ENCODE results near the gene DIAPH3. TPM values are rescaled to one million over a fixed set of nuclear protein-coding genes. Genes with fewer than 3 reads are reported as not detected.

Gene DIAPH3
- total and polyA plus RNA-seq, 2 of the 4 experiments (the other 2 are of a cell fraction): 8.9 to 9.3 TPM

DNA sequence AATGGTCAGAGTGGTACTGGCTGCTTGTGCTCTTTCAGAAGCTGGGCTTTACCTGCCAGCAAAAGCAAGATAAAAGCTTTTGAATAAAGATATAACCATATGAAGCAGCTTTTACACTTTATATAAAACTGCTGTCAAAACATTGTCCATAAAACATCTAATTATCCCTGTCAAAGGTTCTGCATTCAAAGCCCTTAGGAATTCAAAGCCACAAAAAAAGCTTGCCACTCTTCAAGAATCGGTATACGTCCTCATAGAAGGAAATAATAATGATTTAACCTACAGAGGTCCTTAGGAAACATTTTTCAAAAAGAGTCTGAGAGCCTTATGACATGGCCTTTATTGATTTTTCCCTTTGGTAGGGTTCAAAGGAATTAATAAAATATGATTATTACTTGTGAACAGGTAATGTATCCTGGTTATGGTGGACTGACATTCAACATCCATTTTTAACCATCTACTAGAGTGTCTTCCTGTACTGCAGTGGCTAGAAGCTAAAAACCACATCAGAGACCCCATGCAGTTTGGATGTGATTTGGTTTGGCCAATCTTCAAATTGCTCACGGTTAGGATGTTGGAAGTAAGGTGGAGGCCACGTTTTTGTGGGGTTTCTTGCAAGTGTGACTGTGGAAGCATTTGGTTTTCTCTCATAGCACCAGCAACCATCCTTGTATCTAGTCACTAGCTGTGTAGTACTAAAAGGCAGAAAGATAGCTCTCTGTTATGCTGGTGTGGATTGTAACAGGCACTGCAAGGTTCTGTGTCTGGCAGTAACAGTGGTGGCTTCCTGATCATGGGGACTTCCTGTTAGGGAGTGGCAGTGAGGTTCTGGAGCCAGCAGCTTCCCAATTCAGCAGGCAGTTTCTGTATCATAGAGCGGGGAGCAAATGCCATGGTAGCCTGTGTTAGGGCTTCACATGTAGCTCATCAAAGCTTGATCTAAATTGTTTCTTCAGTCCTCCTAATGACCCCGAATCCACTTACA lies 441.5 kb downstream of the DIAPH3 start:
- POLR2A ChIA-PET (ENCODE audit: unreplicated experiment): no interaction called here
- no peak for DNase-seq
- H2BK5ac ChIP-seq (ENCODE audit: low read depth, low read length, poor library complexity, severe bottlenecking): no peak overlapping the region
- in situ Hi-C loops (cut with MboI; ENCODE audit: low sequenced_read_pairs): no loop called here
- no peak overlapping the region for H3K4me3 ChIP-seq (ENCODE audit: insufficient read depth, low read depth, low read length)
- no peak overlapping the region for H3K9ac ChIP-seq (ENCODE audit: low read depth, low read length)
- intact Hi-C loops (cut with micrococcal nuclease): no loop called here
- H3K4ac ChIP-seq (ENCODE audit: low read depth, low read length): no peak overlapping the region
- no peaks in the 10 kb centered on the region; the same call in 1 of the 2 replicates for H3K9me1 ChIP-seq (ENCODE audit: insufficient read depth, low read length)
- H3K79me1 ChIP-seq (ENCODE audit: low read depth in 1 of 2, low read length in 2 of 2): peaks cover 0 to 4% of the 10 kb centered on the region in 2 experiments; a peak in 2 of 4 replicates
- no peak overlapping the region for H3K23ac ChIP-seq (ENCODE audit: low read depth, low read length)
- no peaks in the 10 kb centered on the region for H3K27me3 ChIP-seq (ENCODE audit: control insufficient read depth, insufficient read depth, low read length)
- H2BK120ac ChIP-seq (ENCODE audit: low read depth, low read length): no peak overlapping the region
- H3K9me3 ChIP-seq (ENCODE audit: control insufficient read depth, insufficient read depth, low read length): no peaks in the 10 kb centered on the region
- H2BK20ac ChIP-seq (ENCODE audit: low read depth, low read length): no peak overlapping the region
- dilution Hi-C loops (cut with HindIII; ENCODE audit: low sequenced_read_pairs, unreplicated experiment): no loop called here
- no peak overlapping the region for H3K14ac ChIP-seq (replicated peaks; ENCODE audit: low read depth, low read length)
- CTCF ChIA-PET: interaction anchor here (0.6 kb wide), 1 partner anchor 24 kb away, joined by 3 read pairs; no protein-coding TSS in a partner anchor
- WGBS, 2 experiments (ENCODE audit: extremely low coverage in 2 of 2, insufficient read length in 1 of 2): 100% methylated on average over 1 of the region's 6 CpGs; no CpG with 5 or more reads in 1 of the 2 experiments
- H3K56ac ChIP-seq (ENCODE audit: extremely low read depth, insufficient read depth, low read length): no peak overlapping the region
- H3K27ac ChIP-seq (ENCODE audit: insufficient read depth, low read length): no peak overlapping the region
- H2BK15ac ChIP-seq (ENCODE audit: low read depth, low read length): no peak overlapping the region
- no peak overlapping the region for H4K91ac ChIP-seq (ENCODE audit: insufficient read depth, low read depth, low read length)
- no peak overlapping the region for H3K18ac ChIP-seq (ENCODE audit: low read depth, low read length)
- H3K4me1 ChIP-seq (ENCODE audit: control insufficient read depth, insufficient read depth, low read length): no peaks in the 10 kb centered on the region
- no peaks in the 10 kb centered on the region for H4K20me1 ChIP-seq (ENCODE audit: insufficient read depth, low read length)
- ATAC-seq (ENCODE audit: low read depth): no peak
- no peak overlapping the region for H3K4me2 ChIP-seq (ENCODE audit: low read depth, low read length)
- no peak overlapping the region for H4K8ac ChIP-seq (ENCODE audit: low read depth in 2 of 2, low read length in 2 of 2)
- H2AK5ac ChIP-seq (ENCODE audit: low read depth, low read length): no peak overlapping the region
- no TSS peak for BruUV-seq (replicated peaks)
- no peak overlapping the region for H4K5ac ChIP-seq (ENCODE audit: low read depth, low read length)
- no peak overlapping the region for H2AFZ ChIP-seq (replicated peaks; ENCODE audit: low read length, poor library complexity)
- H2AK9ac ChIP-seq (replicated peaks; ENCODE audit: low read depth, low read length, poor library complexity): no peak overlapping the region
- no peaks in the 10 kb centered on the region for H3K36me3 ChIP-seq (ENCODE audit: control insufficient read depth, insufficient read depth, low read length)
- TF ChIP-seq RCOR1 (IDR thresholded peaks at IDR 0.05; ENCODE audit: insufficient replicate concordance, low read length) (no peak), BHLHE40 (IDR thresholded peaks at IDR 0.05; ENCODE audit: low read depth, low read length) (no peak), CEBPB (IDR thresholded peaks at IDR 0.05; ENCODE audit: low read depth, low read length) (no peak), CHD1 (IDR thresholded peaks at IDR 0.05; ENCODE audit: low read depth, low read length) (no peak), POLR2A (IDR thresholded peaks at IDR 0.05; ENCODE audit: low read depth, low read length) (no peak), FOS (IDR thresholded peaks at IDR 0.05; ENCODE audit: low read depth, low read length) (no peak), NFE2L2 (IDR thresholded peaks at IDR 0.05; ENCODE audit: low read depth, low read length) (no peak), RFX5 (IDR thresholded peaks at IDR 0.05; ENCODE audit: low read depth, low read length) (no peak), RAD21 (IDR thresholded peaks at IDR 0.05; ENCODE audit: low read length) (no peak), MXI1 (IDR thresholded peaks at IDR 0.05; ENCODE audit: borderline replicate concordance, low read depth, low read length) (no peak), MAZ (IDR thresholded peaks at IDR 0.05; ENCODE audit: borderline replicate concordance, low read depth, low read length) (no peak)
- TF ChIP-seq, protein P1, sequence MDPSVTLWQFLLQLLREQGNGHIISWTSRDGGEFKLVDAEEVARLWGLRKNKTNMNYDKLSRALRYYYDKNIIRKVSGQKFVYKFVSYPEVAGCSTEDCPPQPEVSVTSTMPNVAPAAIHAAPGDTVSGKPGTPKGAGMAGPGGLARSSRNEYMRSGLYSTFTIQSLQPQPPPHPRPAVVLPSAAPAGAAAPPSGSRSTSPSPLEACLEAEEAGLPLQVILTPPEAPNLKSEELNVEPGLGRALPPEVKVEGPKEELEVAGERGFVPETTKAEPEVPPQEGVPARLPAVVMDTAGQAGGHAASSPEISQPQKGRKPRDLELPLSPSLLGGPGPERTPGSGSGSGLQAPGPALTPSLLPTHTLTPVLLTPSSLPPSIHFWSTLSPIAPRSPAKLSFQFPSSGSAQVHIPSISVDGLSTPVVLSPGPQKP (IDR thresholded peaks at IDR 0.05; ENCODE audit: borderline replicate concordance, low read depth, low read length): no peak
- TF ChIP-seq, protein P2, sequence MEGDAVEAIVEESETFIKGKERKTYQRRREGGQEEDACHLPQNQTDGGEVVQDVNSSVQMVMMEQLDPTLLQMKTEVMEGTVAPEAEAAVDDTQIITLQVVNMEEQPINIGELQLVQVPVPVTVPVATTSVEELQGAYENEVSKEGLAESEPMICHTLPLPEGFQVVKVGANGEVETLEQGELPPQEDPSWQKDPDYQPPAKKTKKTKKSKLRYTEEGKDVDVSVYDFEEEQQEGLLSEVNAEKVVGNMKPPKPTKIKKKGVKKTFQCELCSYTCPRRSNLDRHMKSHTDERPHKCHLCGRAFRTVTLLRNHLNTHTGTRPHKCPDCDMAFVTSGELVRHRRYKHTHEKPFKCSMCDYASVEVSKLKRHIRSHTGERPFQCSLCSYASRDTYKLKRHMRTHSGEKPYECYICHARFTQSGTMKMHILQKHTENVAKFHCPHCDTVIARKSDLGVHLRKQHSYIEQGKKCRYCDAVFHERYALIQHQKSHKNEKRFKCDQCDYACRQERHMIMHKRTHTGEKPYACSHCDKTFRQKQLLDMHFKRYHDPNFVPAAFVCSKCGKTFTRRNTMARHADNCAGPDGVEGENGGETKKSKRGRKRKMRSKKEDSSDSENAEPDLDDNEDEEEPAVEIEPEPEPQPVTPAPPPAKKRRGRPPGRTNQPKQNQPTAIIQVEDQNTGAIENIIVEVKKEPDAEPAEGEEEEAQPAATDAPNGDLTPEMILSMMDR (conservative IDR thresholded peaks at IDR 0.05; ENCODE audit: low read depth, low read length): no peak
- TF ChIP-seq, protein P3, sequence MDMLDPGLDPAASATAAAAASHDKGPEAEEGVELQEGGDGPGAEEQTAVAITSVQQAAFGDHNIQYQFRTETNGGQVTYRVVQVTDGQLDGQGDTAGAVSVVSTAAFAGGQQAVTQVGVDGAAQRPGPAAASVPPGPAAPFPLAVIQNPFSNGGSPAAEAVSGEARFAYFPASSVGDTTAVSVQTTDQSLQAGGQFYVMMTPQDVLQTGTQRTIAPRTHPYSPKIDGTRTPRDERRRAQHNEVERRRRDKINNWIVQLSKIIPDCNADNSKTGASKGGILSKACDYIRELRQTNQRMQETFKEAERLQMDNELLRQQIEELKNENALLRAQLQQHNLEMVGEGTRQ (IDR thresholded peaks at IDR 0.05; ENCODE audit: low read depth, low read length): no peak
